Ovary (tissue), 9 donors: ENCODE measurements around the gene ACKR4. TPM values are rescaled to one million over a fixed set of nuclear protein-coding genes. Genes with fewer than 3 reads are reported as not detected.

Experiments used
- DNase-seq, 5 donors: peaks; one replicate each; pipeline ENCODE4 v3.0.0-alpha.2; 2019 to 2020
- H3K27ac ChIP-seq, 2 donors: fragments of 200-600 bp; one replicate each; pipeline versions ENCODE4 v1.5.1 to v1.8.0; 2019 to 2022
- H3K27me3 ChIP-seq: fragments of 200-600 bp; one replicate; pipeline ENCODE4 v1.8.0; 2022
- H3K36me3 ChIP-seq: fragments of 200-600 bp; sonication (generic); one replicate; pipeline ENCODE4 v1.5.1; 2019
- H3K4me1 ChIP-seq: one replicate; pipeline ENCODE4 v1.8.1; 2013; ENCODE audit warnings: mild to moderate bottlenecking, moderate library complexity; ENCODE audit not compliant: insufficient read depth
- H3K4me3 ChIP-seq: fragments of 200-600 bp; sonication (generic); one replicate; pipeline ENCODE4 v1.5.1; 2017
- H3K9me3 ChIP-seq, 2 donors: fragments of 200-600 bp in 1 of 2; sonication (generic) in 1 of 2; one replicate each; pipeline versions ENCODE4 v1.5.1 to v1.8.1; 2013 to 2019; ENCODE audit warnings: mild to moderate bottlenecking in 1 of 2, moderate library complexity in 1 of 2
- CTCF ChIP-seq, 3 donors: fragments of 450-650 bp in 2 of 3; fragments of 200-600 bp in 1 of 3; IDR thresholded peaks; one replicate each; pipeline versions ENCODE4 v1.5.1 to v1.8.0; 2016 to 2022; ENCODE audit warnings: antibody characterized with exemption in 3 of 3, mild to moderate bottlenecking in 1 of 3
- EP300 ChIP-seq: sonication (generic); formaldehyde crosslinking; IDR thresholded peaks from one replicate; pipeline ENCODE4 v1.6.1; 2017; ENCODE audit warnings: antibody characterized with exemption
- POLR2A ChIP-seq: fragments of 450-650 bp; IDR thresholded peaks from one replicate; pipeline ENCODE4 v1.6.1; 2017; ENCODE audit warnings: antibody characterized with exemption, mild to moderate bottlenecking, moderate library complexity
- WGBS, 3 donors: extraction: QIAGEN DNeasy Blood & Tissue Kit in 1 of 3; methylation state at CpG; one replicate each; pipeline versions ENCODE4 v1.1.5 to v1.1.7; 2013 to 2017; 5-methylcytosine and 5-hydroxymethylcytosine counted together
- intact Hi-C, 4 donors: fragments of 100-400 bp; cut with DNase I; formaldehyde crosslinking; loops; one replicate each; pipeline versions ENCODE4 v1.11.0 to v1.15.1; 2022 to 2023
- polyA plus RNA-seq, 2 donors: library from polyadenylated mRNA; stranded (reverse); fragments of 200-250 nt in 1 of 2; fragments of 350-450 nt in 1 of 2; fragmentation: Illumina TruSeq in 1 of 2; extraction: RNeasy Lipid Tissue Mini Kit (QIAGEN cat#74804) in 1 of 2; gene quantifications; one replicate each; pipeline ENCODE4 v1.2.3, GENCODE V29; 2013 to 2014
- total RNA-seq, 7 donors: library from RNA; depleted of rRNA in 2 of 7; stranded (reverse); fragments of >200 nt in 2 of 7; fragmentation: NEBNext Ultra II Directional in 3 of 7; extraction: Animal tissue kit (Norgen Biotek cat#: 25700) in 3 of 7; gene quantifications; one replicate each; pipeline versions ENCODE4 v1.1.0 to v1.2.4, GENCODE V29; 2016 to 2023
- donor health status: DM: no; HTN: no; CAD: no; lungs with moderate emphysema.
- donor health status: DM: no; HTN: no; CAD: no.
- donor health status: Bipolar disorder and iron deficiency.
- donor health status: DM: yes; HTN: yes; CAD: no.
- donor health status: DM: no; HTN: no; CAD: no.
- donor health status: DM: yes; HTN: yes; CAD: no.

Gene ACKR4
- total and polyA plus RNA-seq, 9 donors = 0.17 to 5.4 (median 0.30) TPM

- Histone ChIP-seq H3K4me1 (no peaks in the 10 kb centered on the region), H3K36me3 (no peaks in the 10 kb centered on the region), H3K4me3 (no peak overlapping the region), H3K27me3 (no peaks in the 10 kb centered on the region), H3K9me3 (no peaks in the 10 kb centered on the region), H3K27ac (no peak overlapping the region)
- DNase-seq = no peak
- WGBS, 3 donors = 85 to 91% (median 91%) methylated on average over 1 of the region's 1 CpG
- intact Hi-C loops = no loop called here
- no peak for TF ChIP-seq POLR2A
- no peak for TF ChIP-seq EP300
- no peak for TF ChIP-seq CTCF (IDR thresholded peaks at IDR 0.05)
Observed at GRCh38 chr3:132587401-132587800, 9.7 kb upstream of the ACKR4 start.

GRCh38 chr3:132592216-132592615 lies 4.9 kb upstream of the ACKR4 start:
- intact Hi-C loops = no loop called here
- Histone ChIP-seq H3K9me3 (no peaks in the 10 kb centered on the region), H3K27me3 (no peaks in the 10 kb centered on the region), H3K4me1 (no peaks in the 10 kb centered on the region), H3K36me3 (no peaks in the 10 kb centered on the region), H3K27ac (no peak overlapping the region), H3K4me3 (no peak overlapping the region)
- no peak for TF ChIP-seq POLR2A
- no peak for TF ChIP-seq EP300
- no peak for TF ChIP-seq CTCF (IDR thresholded peaks at IDR 0.05)
- DNase-seq = no peak

GRCh38 chr3:132593241-132593946 lies 3.7 kb upstream of the ACKR4 start:
- H3K4me3 ChIP-seq = no peak overlapping the region
- no peak overlapping the region for H3K27ac ChIP-seq
- WGBS, 3 donors = 19 to 35% (median 31%) methylated on average over 1 of the region's 1 CpG
- no peaks in the 10 kb centered on the region for H3K4me1 ChIP-seq
- no peaks in the 10 kb centered on the region for H3K9me3 ChIP-seq
- DNase-seq = no peak
- H3K27me3 ChIP-seq = no peaks in the 10 kb centered on the region
- TF ChIP-seq EP300 (no peak), CTCF (IDR thresholded peaks at IDR 0.05) (no peak), POLR2A (no peak)
- H3K36me3 ChIP-seq = no peaks in the 10 kb centered on the region
- intact Hi-C loops = no loop called here

- Histone ChIP-seq H3K27me3 (no peaks in the 10 kb centered on the region), H3K36me3 (no peaks in the 10 kb centered on the region), H3K9me3 (no peaks in the 10 kb centered on the region), H3K27ac (no peak overlapping the region), H3K4me3 (no peak overlapping the region), H3K4me1 (no peaks in the 10 kb centered on the region)
- intact Hi-C loops = no loop called here
- no peak for DNase-seq
- 49 to 80% (median 58%) methylated on average over 3 of the region's 3 CpGs for WGBS, 3 donors
- TF ChIP-seq POLR2A = no peak
- TF ChIP-seq EP300 = no peak
- no peak for TF ChIP-seq CTCF (IDR thresholded peaks at IDR 0.05)
Observed at GRCh38 chr3:132593947-132594323, 3.1 kb upstream of the ACKR4 start.
